Activated CD4-positive, alpha-beta memory T cell treated with anti-CD3 and anti-CD28 coated beads for 36 hours (primary cell): ENCODE data around the gene TMTC4. TPM values are rescaled to one million over a fixed set of nuclear protein-coding genes. Genes with fewer than 3 reads are reported as not detected.
"Not testable (repeated sequence)": the region's sequence is repeated elsewhere in the genome, so short reads cannot be mapped to it uniquely, and the experiment has no call there.

Experiments used
- CTCF ChIA-PET: fragments of 350-600 bp; sonication (Branson Sonifier 250); formaldehyde crosslinking; loops from one replicate; lab custom pipeline; 2021; ENCODE audit warnings: antibody characterized with exemption, inconsistent platforms; lab: Charles Lee
- POLR2A ChIA-PET: fragments of 350-600 bp; sonication (Branson Sonifier 250); formaldehyde crosslinking; loops from one replicate; lab custom pipeline; 2021; ENCODE audit warnings: antibody characterized with exemption; lab: Charles Lee
- DNase-seq: peaks from one replicate; pipeline ENCODE4 v3.0.0-alpha.2; 2020
- H3K27ac Mint-ChIP-seq: one replicate; pipeline ENCODE4 v1.8.0; 2021; ENCODE audit warnings: mixed read lengths
- H3K27me3 Mint-ChIP-seq: one replicate; pipeline ENCODE4 v1.8.0; 2021; ENCODE audit warnings: mixed read lengths
- H3K36me3 Mint-ChIP-seq: one replicate; pipeline ENCODE4 v1.8.0; 2021; ENCODE audit warnings: mixed read lengths
- H3K4me1 Mint-ChIP-seq: one replicate; pipeline ENCODE4 v1.8.0; 2021; ENCODE audit warnings: low read depth, mixed read lengths
- H3K4me3 Mint-ChIP-seq: one replicate; pipeline ENCODE4 v1.8.0; 2021; ENCODE audit warnings: mild to moderate bottlenecking, mixed read lengths
- H3K9me3 Mint-ChIP-seq: one replicate; pipeline ENCODE4 v1.8.0; 2021; ENCODE audit warnings: mixed read lengths
- intact Hi-C: fragments of 100-400 bp; cut with micrococcal nuclease; formaldehyde crosslinking; loops from one replicate; pipeline ENCODE4 v1.15.1; 2023
- total RNA-seq, 2 experiments: library from RNA; stranded (reverse); gene quantifications; one replicate each; pipeline ENCODE4 v1.2.3, GENCODE V29; 2021

The TMTC4 gene
- total RNA-seq, 2 experiments from 2014 or later = 14.4 to 14.7 TPM

DNA sequence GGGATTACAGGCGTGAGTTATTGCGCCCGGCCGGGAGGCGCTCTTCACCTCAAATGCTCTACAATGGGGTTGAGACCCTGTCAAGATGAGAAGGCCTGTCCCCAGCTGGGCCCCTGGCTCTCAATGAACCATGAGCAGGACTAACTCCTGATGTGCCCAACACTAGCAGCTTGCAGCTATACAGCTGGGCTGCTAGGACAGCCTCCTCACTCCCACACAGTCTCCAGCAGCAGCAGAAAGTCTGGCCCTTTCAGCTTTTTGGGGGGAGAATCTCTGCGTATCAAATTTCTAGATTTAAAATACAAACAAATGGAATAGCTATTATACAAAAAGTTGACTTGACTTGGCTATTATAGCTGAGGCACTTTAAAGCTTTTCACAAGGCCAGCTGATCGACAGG lies 30.2 kb downstream of the TMTC4 start:
- H3K36me3 Mint-ChIP-seq = peaks cover 13% of the 10 kb centered on the region
- CTCF ChIA-PET = no interaction called here
- H3K4me1 Mint-ChIP-seq = no peaks in the 10 kb centered on the region
- intact Hi-C loops = no loop called here
- no peak overlapping the region for H3K4me3 Mint-ChIP-seq
- DNase-seq = no peak
- H3K27me3 Mint-ChIP-seq = no peaks in the 10 kb centered on the region
- no peaks in the 10 kb centered on the region for H3K9me3 Mint-ChIP-seq
- H3K27ac Mint-ChIP-seq = no peak overlapping the region
- POLR2A ChIA-PET = interaction anchor here (0.6 to 1.0 kb wide), 2 partner anchors 30 to 121 kb away, joined by 3 read pairs; partner anchors contain the start of gene TMTC4

DNA sequence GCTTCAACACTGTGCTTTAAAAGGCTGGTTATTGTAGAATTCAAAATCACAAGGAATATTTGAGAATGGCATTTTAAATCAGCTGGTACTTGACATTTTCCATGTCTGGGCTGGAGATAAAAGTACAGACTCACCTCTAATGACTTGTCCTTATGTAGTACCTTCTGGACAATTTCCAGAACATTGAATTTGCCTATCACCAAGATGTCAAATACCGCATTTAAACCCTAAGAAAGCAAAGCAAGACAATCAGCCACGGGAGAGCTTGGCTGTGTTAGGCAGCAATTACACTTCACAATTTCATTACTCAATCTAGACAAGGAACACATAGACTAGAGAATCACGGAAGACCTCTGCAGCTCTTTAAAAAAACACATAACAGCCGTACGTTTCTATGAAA lies 36.8 kb downstream of the TMTC4 start:
- no peak for DNase-seq
- no peaks in the 10 kb centered on the region for H3K9me3 Mint-ChIP-seq
- no peak overlapping the region for H3K4me3 Mint-ChIP-seq
- no peaks in the 10 kb centered on the region for H3K4me1 Mint-ChIP-seq
- H3K36me3 Mint-ChIP-seq = peaks cover 32% of the 10 kb centered on the region
- CTCF ChIA-PET = no interaction called here
- H3K27me3 Mint-ChIP-seq = no peaks in the 10 kb centered on the region
- intact Hi-C loops = no loop called here
- POLR2A ChIA-PET = no interaction called here
- no peak overlapping the region for H3K27ac Mint-ChIP-seq

DNA sequence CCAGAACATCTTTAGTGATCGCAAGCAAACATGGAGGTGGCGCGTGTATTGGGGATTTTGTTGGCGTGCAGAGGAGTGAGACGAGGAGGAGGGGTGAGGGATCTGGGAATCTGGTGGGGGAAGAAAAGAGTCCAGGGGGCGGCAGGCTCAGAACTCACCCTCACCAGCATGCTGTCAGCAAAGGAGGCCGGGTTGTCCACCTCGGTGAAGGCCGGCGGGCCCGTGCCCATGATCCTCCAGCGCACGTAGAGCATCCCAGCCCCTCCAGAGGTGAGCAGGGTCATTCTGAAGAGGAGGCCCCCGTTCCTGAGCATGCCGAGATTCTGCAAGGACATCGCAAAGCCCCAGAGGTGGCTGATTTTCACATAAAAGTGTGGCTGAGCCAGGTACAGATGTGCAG lies 37.2 kb downstream of the TMTC4 start:
- H3K4me3 Mint-ChIP-seq = no peak overlapping the region
- no peak overlapping the region for H3K27ac Mint-ChIP-seq
- no peaks in the 10 kb centered on the region for H3K4me1 Mint-ChIP-seq
- H3K27me3 Mint-ChIP-seq = no peaks in the 10 kb centered on the region
- H3K36me3 Mint-ChIP-seq = peaks cover 32% of the 10 kb centered on the region
- no peak for DNase-seq
- intact Hi-C loops = no loop called here
- ChIA-PET CTCF (no interaction called here), POLR2A (no interaction called here)
- H3K9me3 Mint-ChIP-seq = no peaks in the 10 kb centered on the region

DNA sequence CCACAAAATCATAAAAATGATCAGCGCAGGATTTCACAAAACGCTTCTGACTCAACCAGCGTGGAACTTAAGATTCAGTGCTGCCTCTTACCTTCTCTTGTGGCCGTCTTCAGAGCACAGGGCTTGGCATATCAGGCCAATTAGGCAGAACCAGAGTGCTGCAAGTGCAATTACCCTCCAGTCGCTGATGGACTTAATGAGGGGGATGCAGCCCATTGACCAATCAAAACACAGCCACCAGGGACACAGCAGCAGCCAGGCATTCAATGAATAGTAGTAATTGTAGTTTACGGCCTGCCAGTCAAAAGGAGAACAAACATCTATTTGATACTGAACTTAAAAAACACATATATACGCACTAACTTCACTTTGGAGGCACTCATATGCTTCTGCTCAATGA lies 38.2 kb downstream of the TMTC4 start:
- Mint-ChIP-seq H3K9me3 (no peaks in the 10 kb centered on the region), H3K4me1 (no peaks in the 10 kb centered on the region), H3K27ac (no peak overlapping the region), H3K36me3 (peaks cover 27% of the 10 kb centered on the region), H3K4me3 (no peak overlapping the region), H3K27me3 (no peaks in the 10 kb centered on the region)
- no peak for DNase-seq
- ChIA-PET CTCF (no interaction called here), POLR2A (no interaction called here)
- intact Hi-C loops = no loop called here

DNA sequence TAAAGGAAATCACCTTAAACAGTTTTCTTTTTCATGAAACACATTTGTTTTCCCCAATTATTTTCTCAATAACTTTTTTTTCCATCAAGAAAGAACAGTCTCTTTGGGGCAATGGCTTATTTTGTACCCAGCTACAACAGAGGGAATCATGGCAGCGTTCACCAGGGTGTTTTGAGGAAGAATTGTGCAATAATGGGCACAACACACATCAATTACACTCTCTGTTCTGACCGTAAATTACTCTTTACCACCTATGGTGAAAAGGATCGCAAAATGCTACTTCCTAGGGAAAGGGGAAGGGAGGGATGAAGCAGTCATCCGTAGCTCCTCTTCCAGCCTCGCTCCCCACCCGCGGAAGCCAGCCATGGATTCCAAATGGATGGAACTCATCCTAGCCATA lies 38.6 kb downstream of the TMTC4 start:
- no peak for DNase-seq
- Mint-ChIP-seq H3K4me1 (no peaks in the 10 kb centered on the region), H3K36me3 (peaks cover 23% of the 10 kb centered on the region), H3K27ac (no peak overlapping the region), H3K4me3 (no peak overlapping the region), H3K9me3 (no peaks in the 10 kb centered on the region), H3K27me3 (no peaks in the 10 kb centered on the region)
- POLR2A ChIA-PET = no interaction called here
- intact Hi-C loops = no loop called here
- CTCF ChIA-PET = no interaction called here

DNA sequence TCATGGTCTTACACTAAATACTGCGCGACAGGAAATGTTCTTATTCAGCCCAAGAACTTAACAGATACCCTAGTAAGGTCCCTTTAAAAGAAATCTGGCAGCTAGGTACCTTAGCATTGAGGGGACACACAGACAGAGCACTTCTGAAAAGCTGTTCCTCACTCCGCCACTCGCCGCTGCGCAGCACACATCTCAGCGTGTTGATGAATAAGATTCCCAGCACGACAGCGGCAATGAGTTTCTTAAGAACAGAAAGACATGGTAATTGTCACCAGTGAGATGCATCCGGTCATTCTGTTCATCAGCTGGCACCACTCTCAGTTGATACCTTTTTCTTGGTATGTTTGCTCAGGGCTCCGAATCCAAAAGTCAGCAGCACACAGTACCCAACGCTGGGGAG lies 39.9 kb downstream of the TMTC4 start:
- Mint-ChIP-seq H3K4me1 (no peaks in the 10 kb centered on the region), H3K9me3 (no peaks in the 10 kb centered on the region), H3K36me3 (peaks cover 23% of the 10 kb centered on the region), H3K4me3 (no peak overlapping the region), H3K27ac (no peak overlapping the region), H3K27me3 (no peaks in the 10 kb centered on the region)
- ChIA-PET POLR2A (no interaction called here), CTCF (no interaction called here)
- intact Hi-C loops = no loop called here
- DNase-seq = no peak

DNA sequence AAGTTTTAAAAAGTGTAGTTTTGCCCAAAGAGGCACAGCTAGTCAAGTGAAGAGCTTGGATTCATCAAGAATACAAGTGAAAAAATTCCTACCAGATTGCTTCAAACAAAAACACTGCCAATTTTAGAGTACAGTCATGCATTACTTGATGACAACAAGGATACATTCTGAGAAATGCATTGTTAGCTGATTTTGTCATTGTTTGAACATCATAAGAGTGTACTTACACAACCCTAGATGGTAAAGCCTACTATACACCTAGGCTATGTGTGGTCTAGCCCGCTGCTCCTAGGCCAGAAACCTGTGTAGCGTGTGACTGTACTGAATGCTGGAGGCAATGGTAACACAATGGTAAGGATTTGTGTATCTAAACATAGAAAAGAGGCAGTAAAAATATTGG lies 41.1 kb downstream of the TMTC4 start:
- Mint-ChIP-seq H3K36me3 (peaks cover 29% of the 10 kb centered on the region), H3K4me1 (no peaks in the 10 kb centered on the region), H3K27ac (no peak overlapping the region), H3K27me3 (no peaks in the 10 kb centered on the region), H3K4me3 (no peak overlapping the region), H3K9me3 (no peaks in the 10 kb centered on the region)
- POLR2A ChIA-PET = no interaction called here
- DNase-seq = no peak
- CTCF ChIA-PET = no interaction called here
- intact Hi-C loops = no loop called here

DNA sequence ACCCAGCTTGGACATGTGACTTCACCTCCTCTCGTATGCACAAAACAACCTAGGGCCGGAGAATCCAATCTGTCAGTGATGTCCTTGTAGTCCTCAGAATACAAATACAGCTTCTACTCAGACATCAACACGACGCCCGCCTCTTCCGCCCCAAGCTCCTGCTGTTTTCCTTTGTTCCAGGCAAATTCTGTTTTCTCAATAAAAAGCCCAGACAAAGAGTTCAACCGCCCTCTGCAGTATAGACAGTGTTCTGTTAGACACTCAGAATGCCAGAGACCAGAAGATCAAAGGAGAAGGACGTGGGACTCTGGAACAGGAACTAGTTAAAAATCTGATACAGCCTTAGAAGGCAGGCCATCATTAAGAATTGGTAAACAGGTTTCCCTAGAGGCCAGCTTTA lies 44.0 kb downstream of the TMTC4 start:
- H3K27me3 Mint-ChIP-seq = no peaks in the 10 kb centered on the region
- H3K9me3 Mint-ChIP-seq = no peaks in the 10 kb centered on the region
- no peak overlapping the region for H3K4me3 Mint-ChIP-seq
- CTCF ChIA-PET = interaction anchor here (1.2 to 1.3 kb wide), 2 partner anchors 21 to 58 kb away, joined by 3 to 4 read pairs; no protein-coding TSS in a partner anchor
- intact Hi-C loops = no loop called here
- H3K27ac Mint-ChIP-seq = no peak overlapping the region
- DNase-seq = no peak
- POLR2A ChIA-PET = no interaction called here
- H3K36me3 Mint-ChIP-seq = peaks cover 37% of the 10 kb centered on the region
- H3K4me1 Mint-ChIP-seq = no peaks in the 10 kb centered on the region

DNA sequence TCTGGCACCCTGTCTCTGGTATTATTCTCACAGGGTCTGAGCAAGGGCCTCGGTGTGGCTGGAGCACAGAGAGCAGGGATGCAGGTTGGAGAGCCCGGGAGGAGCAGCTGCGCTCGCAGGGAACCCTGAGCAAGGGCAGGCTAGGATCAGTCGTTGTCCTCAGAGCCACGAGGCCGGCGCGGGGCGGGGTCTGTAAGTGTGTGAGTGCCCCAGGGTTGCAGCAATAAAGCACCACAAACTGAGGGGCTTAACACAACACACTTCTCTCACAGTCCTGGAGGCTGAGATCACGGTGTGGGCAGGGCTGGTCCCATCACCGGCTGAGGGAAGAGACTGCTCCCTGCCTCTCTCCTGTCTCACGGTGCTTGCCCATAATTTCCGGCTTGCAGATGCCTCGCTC lies 47.5 kb downstream of the TMTC4 start:
- Mint-ChIP-seq H3K27ac (no peak overlapping the region), H3K4me1 (no peaks in the 10 kb centered on the region), H3K4me3 (no peak overlapping the region), H3K36me3 (peaks cover 56% of the 10 kb centered on the region), H3K27me3 (no peaks in the 10 kb centered on the region), H3K9me3 (peaks cover 5% of the 10 kb centered on the region)
- ChIA-PET CTCF (no interaction called here), POLR2A (no interaction called here)
- no peak for DNase-seq
- intact Hi-C loops = no loop called here

DNA sequence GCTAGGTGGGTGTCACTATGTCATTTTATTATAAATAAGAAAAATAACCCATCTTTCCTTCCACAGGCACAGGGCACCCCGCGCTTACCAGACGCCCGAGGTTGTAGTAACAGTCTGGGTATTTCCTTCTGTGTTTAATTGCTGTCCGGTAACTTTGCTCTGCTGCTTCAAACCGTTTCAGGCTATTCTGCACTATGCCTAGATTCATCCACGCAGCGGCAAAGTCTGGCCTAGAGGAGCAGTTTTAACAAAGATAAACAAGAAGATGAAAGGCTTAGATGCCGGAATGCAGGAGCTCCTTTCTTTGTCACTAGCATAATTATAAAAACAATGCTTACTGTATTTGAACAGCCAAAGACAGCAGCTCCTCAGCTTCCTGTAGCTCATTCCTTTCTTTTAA lies 49.1 kb downstream of the TMTC4 start:
- no peak for DNase-seq
- Mint-ChIP-seq H3K4me3 (no peak overlapping the region), H3K27ac (no peak overlapping the region), H3K36me3 (peaks cover 66% of the 10 kb centered on the region), H3K4me1 (peaks cover 3% of the 10 kb centered on the region), H3K9me3 (peaks cover 12% of the 10 kb centered on the region), H3K27me3 (no peaks in the 10 kb centered on the region)
- ChIA-PET POLR2A (no interaction called here), CTCF (interaction anchor here (0.6 to 1.8 kb wide), 4 partner anchors 49 to 1920 kb away, joined by 3 to 5 read pairs (median 4); partner anchors contain the start of gene TMTC4)
- intact Hi-C loops = no loop called here

DNA sequence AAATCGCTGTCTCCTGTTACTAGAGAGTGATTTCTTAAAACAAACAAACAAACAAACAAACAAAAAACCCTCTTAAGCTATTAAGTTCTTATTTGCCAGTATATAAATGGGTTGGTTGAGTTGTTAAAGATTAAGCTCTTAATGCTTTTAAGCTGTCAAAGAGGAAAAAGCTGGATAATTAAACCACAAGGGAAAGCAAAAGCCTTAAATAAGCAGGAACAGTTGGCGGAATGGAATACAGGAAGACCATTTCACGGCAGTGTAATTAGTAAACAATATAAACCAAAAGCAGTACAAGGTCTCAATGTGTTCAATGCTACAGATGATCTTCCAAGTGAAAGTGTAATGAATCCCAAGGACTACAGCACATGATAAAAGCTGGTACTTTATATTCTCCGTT lies 53.8 kb downstream of the TMTC4 start:
- Mint-ChIP-seq H3K27me3 (no peaks in the 10 kb centered on the region), H3K27ac (no peak overlapping the region), H3K9me3 (peaks cover 12% of the 10 kb centered on the region), H3K36me3 (peaks cover 44% of the 10 kb centered on the region), H3K4me1 (peaks cover 9% of the 10 kb centered on the region), H3K4me3 (no peak overlapping the region)
- ChIA-PET POLR2A (no interaction called here), CTCF (no interaction called here)
- DNase-seq = no peak
- intact Hi-C loops = no loop called here

DNA sequence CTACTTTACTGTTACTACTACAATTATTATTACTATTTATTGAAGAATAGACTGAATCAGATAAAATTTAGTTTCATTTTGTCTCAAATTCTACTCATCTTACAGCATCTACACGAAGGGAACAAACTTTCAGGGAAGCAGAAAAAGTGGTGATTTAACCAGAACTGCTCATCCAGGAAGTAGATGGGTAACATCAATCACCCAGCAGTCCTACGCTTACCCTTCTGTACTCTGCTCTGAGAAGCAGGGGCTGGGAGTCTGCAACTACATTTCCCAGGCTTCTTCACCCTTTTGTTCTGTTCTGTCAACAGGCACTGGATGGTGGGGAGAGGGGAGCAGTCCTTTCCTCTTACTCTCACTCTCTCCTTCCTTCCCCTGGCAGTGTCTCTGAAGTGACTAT lies 54.7 kb downstream of the TMTC4 start:
- Mint-ChIP-seq H3K36me3 (peaks cover 36% of the 10 kb centered on the region), H3K4me1 (peaks cover 9% of the 10 kb centered on the region), H3K4me3 (no peak overlapping the region), H3K27me3 (no peaks in the 10 kb centered on the region), H3K27ac (no peak overlapping the region), H3K9me3 (peaks cover 12% of the 10 kb centered on the region)
- ChIA-PET POLR2A (no interaction called here), CTCF (no interaction called here)
- intact Hi-C loops = no loop called here
- DNase-seq = no peak

DNA sequence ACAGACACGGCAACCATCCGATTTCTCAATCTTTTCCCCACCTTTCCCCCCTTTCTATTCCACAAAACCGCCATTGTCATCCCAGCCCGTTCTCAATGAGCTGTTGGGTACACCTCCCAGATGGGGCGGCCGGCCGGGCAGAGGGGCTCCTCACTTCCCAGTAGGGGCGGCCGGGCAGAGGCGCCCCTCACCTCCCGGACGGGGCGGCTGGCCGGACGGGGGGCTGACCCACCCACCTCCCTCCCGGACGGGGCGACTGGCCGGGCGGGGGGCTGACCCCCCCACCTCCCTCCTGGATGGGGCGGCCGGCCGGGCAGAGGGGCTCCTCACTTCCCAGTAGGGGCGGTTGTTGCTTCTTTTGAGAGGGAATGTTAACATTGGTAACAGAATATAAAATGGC lies 55.7 kb downstream of the TMTC4 start:
- H3K4me3 Mint-ChIP-seq, intact Hi-C loops, H3K4me1 Mint-ChIP-seq, H3K27me3 Mint-ChIP-seq, CTCF ChIA-PET, H3K27ac Mint-ChIP-seq, POLR2A ChIA-PET, DNase-seq: not testable (repeated sequence)
- Mint-ChIP-seq H3K9me3 (peaks cover 12% of the 10 kb centered on the region), H3K36me3 (peaks cover 29% of the 10 kb centered on the region)
